Skeletal muscle tissue (tissue), 4 donors: ENCODE data around the gene PLXDC2. TPM values are rescaled to one million over a fixed set of nuclear protein-coding genes. Genes with fewer than 3 reads are reported as not detected.

Source experiments
- H3K27ac ChIP-seq: one replicate; pipeline ENCODE4 v1.7.0; 2013; ENCODE audit warnings: mild to moderate bottlenecking, low read depth, low read length, inconsistent platforms
- H3K27me3 ChIP-seq, 3 donors: one replicate each; pipeline ENCODE4 v1.7.0; 2013; ENCODE audit warnings: low read length in 3 of 3; ENCODE audit not compliant: control insufficient read depth in 3 of 3, insufficient read depth in 3 of 3
- H3K36me3 ChIP-seq, 3 donors: one replicate each; pipeline ENCODE4 v1.7.0; 2013; ENCODE audit warnings: low read length in 3 of 3; ENCODE audit not compliant: control insufficient read depth in 3 of 3, insufficient read depth in 3 of 3
- H3K4me1 ChIP-seq, 3 donors: one replicate each; pipeline ENCODE4 v1.7.0; 2013; ENCODE audit warnings: low read length in 3 of 3, mild to moderate bottlenecking in 3 of 3; ENCODE audit not compliant: control insufficient read depth in 3 of 3, insufficient read depth in 3 of 3
- H3K4me3 ChIP-seq, 3 donors: one replicate each; pipeline ENCODE4 v1.7.0; 2013; ENCODE audit warnings: low read length in 3 of 3
- H3K9ac ChIP-seq, 3 donors: one replicate each; pipeline ENCODE4 v1.7.0; 2013; ENCODE audit warnings: low read length in 3 of 3, mild to moderate bottlenecking in 3 of 3, moderate library complexity in 2 of 3, low read depth in 1 of 3
- H3K9me3 ChIP-seq, 3 donors: one replicate each; pipeline ENCODE4 v1.7.0; 2013; ENCODE audit warnings: low read length in 3 of 3; ENCODE audit not compliant: control insufficient read depth in 3 of 3
- total RNA-seq: library from RNA; depleted of rRNA; stranded (reverse); fragments of >200 nt; gene quantifications from one replicate; pipeline ENCODE4 v1.2.3, GENCODE V29; 2014
- donor health status: Osteomylitis.

PLXDC2 gene
- total RNA-seq, 1 donor from 2014 or later, result 23.0 TPM

DNA sequence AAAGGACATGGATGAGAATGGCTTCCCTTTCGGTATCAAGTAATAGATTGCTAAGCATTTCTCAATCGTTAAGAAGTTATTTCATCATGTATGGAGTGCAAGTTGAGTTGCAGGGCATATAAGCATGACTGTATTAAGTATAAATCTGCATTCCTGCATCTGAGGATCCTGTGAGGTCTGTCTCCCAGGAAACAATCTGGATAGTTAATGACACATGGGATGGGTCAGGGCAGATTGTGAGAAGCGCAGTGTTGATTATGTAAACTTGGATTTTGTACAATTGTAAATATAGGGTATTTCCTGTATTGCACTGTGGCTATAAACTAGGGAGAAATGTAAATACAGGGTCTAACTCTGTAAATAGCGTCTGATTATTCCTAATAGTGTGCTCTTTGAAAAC, 102.6 kb downstream of the PLXDC2 start:
- Histone ChIP-seq H3K36me3 (no peaks in the 10 kb centered on the region), H3K27me3 (no peaks in the 10 kb centered on the region), H3K9me3 (no peaks in the 10 kb centered on the region), H3K9ac (no peak overlapping the region), H3K27ac (no peak overlapping the region), H3K4me1 (peaks cover 3 to 5% (median 5%) of the 10 kb centered on the region in 3 donors), H3K4me3 (no peak overlapping the region)

DNA sequence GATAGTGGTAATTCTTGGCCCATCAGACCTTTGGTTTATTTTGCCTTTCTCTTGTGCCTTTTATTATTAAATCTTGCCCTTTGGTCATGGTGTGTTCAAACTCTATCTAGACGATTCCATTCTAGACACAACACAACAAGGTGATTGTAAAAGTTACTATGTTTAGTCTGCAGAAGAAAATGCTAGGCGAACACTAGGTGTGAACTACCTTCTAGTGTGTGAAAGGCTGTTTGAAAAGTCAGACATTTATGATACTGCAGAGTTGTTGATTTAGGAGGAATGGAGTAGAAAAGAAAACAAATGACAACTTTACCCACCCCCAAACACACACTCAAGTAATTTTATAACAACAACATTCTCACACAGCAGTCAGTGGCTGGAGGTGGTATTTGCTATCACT, 103.4 kb downstream of the PLXDC2 start:
- H3K9ac ChIP-seq, result no peak overlapping the region
- no peaks in the 10 kb centered on the region for H3K27me3 ChIP-seq
- peaks cover 3 to 5% (median 5%) of the 10 kb centered on the region in 3 donors for H3K4me1 ChIP-seq
- H3K27ac ChIP-seq, result no peak overlapping the region
- H3K4me3 ChIP-seq, result no peak overlapping the region
- H3K36me3 ChIP-seq, result no peaks in the 10 kb centered on the region
- H3K9me3 ChIP-seq, result no peaks in the 10 kb centered on the region

DNA sequence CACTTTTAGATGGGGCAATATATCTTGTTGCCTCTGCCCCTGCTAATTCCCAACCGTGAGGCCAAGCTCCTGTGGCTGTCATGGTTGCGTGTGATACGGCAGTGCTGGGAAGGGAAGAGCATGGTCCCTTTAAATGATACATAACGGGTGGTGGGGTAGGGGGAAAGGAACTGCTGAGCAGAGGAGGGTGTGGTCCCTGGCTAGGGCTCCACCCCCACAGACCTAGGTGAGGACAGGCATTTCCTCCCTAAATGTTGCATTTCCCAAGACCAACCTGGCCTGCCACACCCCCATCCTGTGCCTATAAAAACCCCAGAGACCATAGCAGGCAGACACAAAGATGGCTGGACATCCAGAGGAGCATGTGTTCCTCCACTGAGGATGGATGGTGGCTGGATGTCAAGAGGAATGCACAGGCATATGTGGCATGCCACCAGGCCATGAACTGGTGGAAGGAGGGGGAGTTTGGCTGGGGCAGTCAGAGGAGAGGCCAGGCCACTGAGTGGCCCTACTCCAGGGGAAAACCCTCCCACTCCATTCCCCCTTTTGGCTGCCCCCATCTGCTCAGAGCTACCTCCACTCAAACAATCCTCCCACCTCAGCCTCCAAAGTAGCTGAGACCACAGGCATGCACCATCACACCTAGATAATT, 104.0 kb downstream of the PLXDC2 start:
- no peaks in the 10 kb centered on the region for H3K36me3 ChIP-seq
- H3K4me3 ChIP-seq, result no peak overlapping the region
- H3K27ac ChIP-seq, result no peak overlapping the region
- H3K4me1 ChIP-seq, result peaks cover 3 to 5% (median 5%) of the 10 kb centered on the region in 3 donors
- no peaks in the 10 kb centered on the region for H3K27me3 ChIP-seq
- no peaks in the 10 kb centered on the region for H3K9me3 ChIP-seq
- H3K9ac ChIP-seq, result no peak overlapping the region

DNA sequence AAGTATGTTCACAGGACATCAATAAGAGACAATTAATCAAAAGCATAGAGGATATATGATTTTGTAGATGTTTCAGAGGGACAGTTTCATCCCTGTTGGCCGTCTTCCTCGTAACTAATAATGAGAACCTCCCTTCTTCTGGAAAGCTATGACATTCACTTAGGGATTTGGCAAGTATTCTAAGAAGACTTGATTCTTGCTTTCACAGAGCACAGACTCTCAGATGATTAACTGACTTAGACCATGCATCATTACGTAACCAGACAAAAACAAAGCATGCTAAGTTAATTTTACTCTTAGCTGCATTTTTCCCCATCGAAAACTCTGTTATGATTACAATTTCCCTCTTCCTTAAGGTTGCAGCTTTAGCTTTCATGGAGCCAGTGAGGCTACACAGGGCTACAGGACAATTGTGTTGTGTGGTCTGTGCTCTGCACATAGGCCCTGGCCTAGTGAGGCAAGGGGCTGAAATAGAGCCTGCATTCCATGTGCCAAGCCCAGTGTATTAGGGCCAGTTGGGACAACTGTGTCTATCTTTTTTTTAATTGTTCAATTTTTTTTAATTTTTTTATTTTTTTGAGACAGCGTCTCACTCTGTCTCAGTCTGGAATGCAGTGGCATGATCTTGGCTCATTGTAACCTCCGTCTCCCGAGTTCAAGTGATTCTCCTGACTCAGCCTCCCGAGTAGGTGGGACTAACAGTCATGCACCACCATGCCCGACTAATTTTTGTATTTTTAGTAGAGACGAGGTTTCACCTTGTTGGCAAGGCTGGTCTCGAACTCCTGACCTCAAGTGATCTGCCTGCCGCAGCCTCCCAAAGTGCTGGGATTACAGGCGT, 105.3 kb downstream of the PLXDC2 start:
- Histone ChIP-seq H3K27ac (peak overlapping the region; percentile 69), H3K4me3 (no peak overlapping the region), H3K36me3 (no peaks in the 10 kb centered on the region), H3K4me1 (peaks cover 3 to 5% (median 5%) of the 10 kb centered on the region in 3 donors), H3K27me3 (no peaks in the 10 kb centered on the region), H3K9ac (no peak overlapping the region), H3K9me3 (no peaks in the 10 kb centered on the region)

DNA sequence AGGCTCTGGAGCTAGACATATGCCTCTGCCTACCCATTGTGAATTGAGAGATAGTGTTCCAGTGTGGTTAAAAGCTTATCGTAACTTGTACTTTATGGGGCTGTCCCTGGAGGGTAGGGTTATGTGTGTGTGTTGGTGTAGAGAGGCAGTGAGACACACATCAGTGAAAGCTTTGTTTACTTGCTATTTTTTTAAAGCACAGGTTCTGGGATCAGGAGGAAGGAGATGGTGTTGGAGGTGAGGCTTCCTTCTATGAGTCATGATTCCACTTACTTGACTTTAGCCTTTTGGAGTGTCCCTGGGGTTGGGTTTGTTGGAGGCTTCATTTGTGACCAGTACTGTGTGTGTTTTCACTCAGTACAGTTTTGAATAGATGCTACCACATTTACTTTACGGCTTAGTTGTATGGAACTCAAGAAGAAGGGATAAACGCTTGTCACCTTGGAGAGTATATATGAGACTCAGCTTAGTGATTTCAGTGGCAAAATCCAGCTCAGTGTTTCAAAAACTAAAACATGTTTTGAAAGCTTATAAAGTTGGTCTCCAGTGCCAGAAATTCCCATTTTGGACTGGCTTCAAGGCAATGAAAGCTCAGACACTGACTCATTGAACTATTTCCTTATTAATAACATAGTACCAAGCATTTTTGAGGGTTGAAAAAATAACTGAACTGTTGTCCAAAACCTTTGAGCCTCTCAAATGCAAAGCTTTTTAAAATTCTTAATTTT, 106.2 kb downstream of the PLXDC2 start:
- Histone ChIP-seq H3K36me3 (no peaks in the 10 kb centered on the region), H3K4me3 (no peak overlapping the region), H3K9ac (no peak overlapping the region), H3K9me3 (no peaks in the 10 kb centered on the region), H3K27ac (peak overlapping the region; percentile 69), H3K27me3 (no peaks in the 10 kb centered on the region), H3K4me1 (peaks cover 3 to 5% (median 5%) of the 10 kb centered on the region in 3 donors)

DNA sequence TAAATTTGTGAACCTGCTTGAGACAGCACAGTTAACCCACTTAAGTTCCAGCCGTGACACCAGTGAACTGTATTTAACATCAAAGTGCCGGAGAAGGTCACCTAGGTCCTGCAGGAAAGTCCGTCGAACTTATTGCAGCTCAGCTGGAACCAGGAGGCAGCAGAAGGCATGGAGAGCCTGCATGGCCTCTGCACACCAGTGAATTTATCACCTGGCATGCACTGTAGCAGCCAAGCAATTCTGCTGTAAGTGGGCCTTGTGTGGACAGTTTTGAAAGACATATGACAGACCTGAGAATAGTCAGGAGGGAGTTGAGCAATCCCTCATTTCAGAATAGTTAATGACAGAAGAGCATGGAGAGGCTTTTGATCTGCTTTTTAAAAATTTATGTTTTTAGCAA, 108.8 kb downstream of the PLXDC2 start:
- peaks cover 5 to 8% (median 5%) of the 10 kb centered on the region in 3 donors for H3K4me1 ChIP-seq
- H3K9ac ChIP-seq, result no peak overlapping the region
- H3K9me3 ChIP-seq, result no peaks in the 10 kb centered on the region
- H3K27ac ChIP-seq, result no peak overlapping the region
- H3K27me3 ChIP-seq, result no peaks in the 10 kb centered on the region
- H3K4me3 ChIP-seq, result no peak overlapping the region
- no peaks in the 10 kb centered on the region for H3K36me3 ChIP-seq

DNA sequence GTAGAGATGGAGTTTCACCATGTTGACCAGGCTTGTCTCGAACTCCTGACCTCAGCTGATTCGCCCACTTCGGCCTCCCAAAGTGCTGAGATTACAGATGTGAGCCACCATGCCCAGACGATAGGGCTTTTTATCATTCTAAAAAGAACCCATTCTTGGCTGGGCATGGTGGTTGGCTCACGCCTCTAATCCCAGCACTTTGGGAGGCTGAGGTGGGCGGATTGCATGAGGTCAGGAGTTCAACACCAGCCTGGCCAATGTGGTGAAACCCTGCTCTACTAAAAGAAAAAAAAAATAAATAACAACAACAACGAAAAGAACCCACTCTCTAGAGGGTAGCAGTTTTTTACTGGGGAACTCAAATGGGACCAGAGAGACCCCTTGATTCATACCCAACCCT, 112.7 kb downstream of the PLXDC2 start:
- Histone ChIP-seq H3K27ac (no peak overlapping the region), H3K27me3 (no peaks in the 10 kb centered on the region), H3K36me3 (no peaks in the 10 kb centered on the region), H3K9ac (no peak overlapping the region), H3K4me1 (peaks cover 11 to 16% (median 14%) of the 10 kb centered on the region in 3 donors), H3K4me3 (no peak overlapping the region), H3K9me3 (no peaks in the 10 kb centered on the region)

DNA sequence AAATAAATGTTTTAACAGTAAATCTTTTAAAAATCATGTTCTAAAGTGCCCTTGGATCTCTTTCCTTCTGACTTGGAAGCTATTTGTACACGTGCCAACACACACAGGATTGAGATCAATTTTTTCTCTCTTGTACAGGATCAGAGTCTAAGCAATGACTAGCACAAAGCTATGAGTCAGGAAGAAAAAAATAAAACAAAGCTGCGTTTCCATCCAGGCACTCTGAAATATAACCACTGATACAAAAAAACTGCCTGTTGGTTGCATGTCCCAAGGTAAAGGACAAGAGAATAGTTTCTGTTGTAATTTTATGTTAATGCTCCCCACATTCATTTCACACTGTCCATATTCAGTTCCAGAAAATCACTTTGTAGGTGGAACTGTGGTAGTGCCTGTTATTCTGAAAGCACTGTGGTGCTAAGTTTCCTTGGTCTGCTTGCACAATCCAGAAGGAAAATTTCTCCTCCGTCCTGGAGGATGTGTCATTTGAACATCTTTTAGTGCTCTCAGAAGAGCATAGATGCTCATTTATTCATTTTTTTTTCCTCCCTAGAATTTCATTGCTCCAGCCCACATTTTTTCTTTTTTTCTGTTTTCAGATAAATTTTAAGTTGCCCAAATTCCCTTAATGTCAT, 113.4 kb downstream of the PLXDC2 start:
- H3K27me3 ChIP-seq, result no peaks in the 10 kb centered on the region

DNA sequence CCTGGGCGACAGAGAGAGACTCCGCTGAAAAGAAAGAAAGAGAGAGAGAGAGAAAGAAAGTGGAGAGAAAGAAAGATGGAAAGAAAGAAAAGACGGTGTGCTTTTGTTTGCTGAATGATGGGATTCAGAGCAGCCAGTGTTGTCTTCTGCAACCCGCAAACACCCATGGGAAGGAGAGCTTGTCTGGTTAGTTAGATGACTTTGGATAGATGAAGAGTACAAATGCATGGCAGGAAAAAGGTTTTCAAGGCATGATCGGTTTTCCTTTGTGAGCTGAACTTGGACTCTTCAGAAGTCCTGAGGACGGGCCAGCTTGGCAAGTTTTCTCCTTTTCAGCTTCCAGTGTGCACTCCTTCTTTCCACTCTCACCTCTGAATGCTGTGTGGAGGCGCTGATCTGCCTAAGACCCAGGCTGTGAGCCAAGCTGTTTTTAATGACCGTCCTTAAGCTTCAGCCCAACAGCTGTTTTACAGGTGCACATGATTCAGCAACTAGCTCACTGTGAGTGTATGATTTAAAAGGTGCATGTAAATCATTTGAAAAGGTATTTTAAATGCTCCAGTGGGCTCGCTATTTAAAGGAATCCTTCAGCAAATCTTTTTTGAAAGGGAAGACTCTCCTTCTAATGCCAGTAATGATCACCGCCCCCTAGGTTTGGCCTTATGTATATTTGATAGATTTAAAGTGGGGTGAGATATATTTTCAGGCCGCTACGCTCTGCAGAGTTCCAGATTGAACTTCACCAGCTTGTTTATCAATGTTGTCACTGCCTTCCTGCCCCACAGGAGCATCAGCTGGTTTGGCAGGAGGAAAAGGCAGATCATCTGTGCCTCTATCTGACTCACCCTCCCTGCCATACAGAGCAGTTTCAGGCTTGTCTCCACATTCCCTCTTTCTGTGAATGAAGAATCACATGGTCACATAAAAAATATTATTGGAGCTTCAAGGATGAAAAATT, 115.0 kb downstream of the PLXDC2 start:
- no peaks in the 10 kb centered on the region for H3K9me3 ChIP-seq
- peaks cover 11 to 16% (median 14%) of the 10 kb centered on the region in 3 donors for H3K4me1 ChIP-seq
- peak overlapping the region; percentile 9 to 28 (median 28) for H3K9ac ChIP-seq
- H3K27me3 ChIP-seq, result no peaks in the 10 kb centered on the region
- H3K36me3 ChIP-seq, result no peaks in the 10 kb centered on the region
- H3K27ac ChIP-seq, result peak overlapping the region; percentile 79
- peak overlapping the region in 2 of 3 donors; percentile 23 to 52 for H3K4me3 ChIP-seq

More for the DNA sequence above, 113.4 kb downstream of the PLXDC2 start:
- Histone ChIP-seq H3K27ac (no peak overlapping the region), H3K4me3 (no peak overlapping the region), H3K9ac (no peak overlapping the region), H3K4me1 (peaks cover 11 to 16% (median 14%) of the 10 kb centered on the region in 3 donors), H3K9me3 (no peaks in the 10 kb centered on the region), H3K36me3 (no peaks in the 10 kb centered on the region)
